Measurements from ENCODE around the gene MARK1.

GRCh38 chr1:220708936-220709801 lies 181.2 kb downstream of the MARK1 start:
- TF ChIP-seq EP300 (IDR thresholded peaks at IDR 0.05) (no peak), CTCF (IDR thresholded peaks at IDR 0.05) (no peak), POLR2A (IDR thresholded peaks at IDR 0.05) (no peak)

Measured in ovary (tissue), 3 donors.